GM19455 (cell line): ENCODE measurements around the gene C11orf98.

Experiments
- ATAC-seq: cut with Tn5 transposase; IDR thresholded peaks from one replicate; pipeline ENCODE4 v1.9.1; 2021; ENCODE audit not compliant: unreplicated experiment

The C11orf98 gene

GRCh38 chr11:62613291-62613778 lies 51.7 kb downstream of the C11orf98 start:
- no peak for ATAC-seq
